Measurements from ENCODE around the gene TAF13. TPM values are rescaled to one million over a fixed set of nuclear protein-coding genes. Genes with fewer than 3 reads are reported as not detected.
A peak's percentile ranks its signal among the peaks of the same experiment; 100 is the strongest.

The TAF13 gene
- total RNA-seq (10 to 100 TPM; 40.7 to 71.2 TPM), polyA plus RNA-seq (100 to 1,000 TPM in 1 of 2 donors, 10 to 100 TPM in 1; 30.5 to 111 TPM)
- long read RNA-seq, donor 1, partial matches to known transcripts = 6 of 7 reads
- long read RNA-seq, donor 1, other reads (novel, unspliced or antisense) = 1 of 7 reads
- long read RNA-seq, donor 2, partial matches to known transcripts = 3 of 3 reads
- long read RNA-seq, donor 2, other reads (novel, unspliced or antisense) = 0 of 3 reads

GRCh38 chr1:109075531-109076490, at the start of gene TAF13:
TSS of gene TAF13 (minus strand) at chr1:109076003. CDS start at chr1:109075947, 56 bp downstream.
- H3K27ac ChIP-seq (ENCODE audit: low read depth in 1 of 2, low read length in 2 of 2) = peak within 1 kb of the TSS; percentile 30 to 99
- intact Hi-C loops (cut with DNase I) = loop anchor here in 1 of 2 donors (5.0 kb wide), 1 partner anchor 34 kb away; the partner anchor contains the start of gene WDR47
- peak; percentile 100 for ATAC-seq (ENCODE audit: low FRiP score)
- no peaks in the 10 kb centered on the region for H3K9me3 ChIP-seq (ENCODE audit: control insufficient read depth, low read length)
- WGBS, 2 donors = 5% methylated on average over 39 of the region's 39 CpGs
- H3K27me3 ChIP-seq (ENCODE audit: control insufficient read depth in 1 of 2, insufficient read depth in 2 of 2, low read length in 1 of 2) = no peaks in the 10 kb centered on the region
- peak; percentile 97 to 98 for DNase-seq
- H3K4me3 ChIP-seq (ENCODE audit: low read length in 2 of 2) = peak within 1 kb of the TSS; percentile 96 to 98
- H3K4me1 ChIP-seq (ENCODE audit: control insufficient read depth in 1 of 2, insufficient read depth in 2 of 2, low read length in 2 of 2) = no peaks in the 10 kb centered on the region
- no peaks in the 10 kb centered on the region for H3K36me3 ChIP-seq (ENCODE audit: control insufficient read depth in 1 of 2, insufficient read depth in 2 of 2, low read length in 1 of 2)

GRCh38 chr1:109120356-109120755, 44.6 kb upstream of the TAF13 start:
- H3K27me3 ChIP-seq (ENCODE audit: control insufficient read depth in 1 of 2, insufficient read depth in 2 of 2, low read length in 1 of 2) = no peaks in the 10 kb centered on the region
- no peak overlapping the region for H3K27ac ChIP-seq (ENCODE audit: low read depth in 1 of 2, low read length in 2 of 2)
- no peaks in the 10 kb centered on the region for H3K4me1 ChIP-seq (ENCODE audit: control insufficient read depth in 1 of 2, insufficient read depth in 2 of 2, low read length in 2 of 2)
- 91 to 94% methylated on average over 5 of the region's 5 CpGs for WGBS, 2 donors
- no peaks in the 10 kb centered on the region for H3K36me3 ChIP-seq (ENCODE audit: control insufficient read depth in 1 of 2, insufficient read depth in 2 of 2, low read length in 1 of 2)
- no peak for ATAC-seq (ENCODE audit: low FRiP score)
- intact Hi-C loops (cut with DNase I) = no loop called here
- no peak for DNase-seq
- H3K4me3 ChIP-seq (ENCODE audit: low read length in 2 of 2) = no peak overlapping the region
- no peaks in the 10 kb centered on the region for H3K9me3 ChIP-seq (ENCODE audit: control insufficient read depth, low read length)

- Histone ChIP-seq H3K27me3 (ENCODE audit: control insufficient read depth in 1 of 2, insufficient read depth in 2 of 2, low read length in 1 of 2) (no peaks in the 10 kb centered on the region), H3K27ac (ENCODE audit: low read depth in 1 of 2, low read length in 2 of 2) (no peak overlapping the region), H3K4me3 (ENCODE audit: low read length in 2 of 2) (no peak overlapping the region), H3K36me3 (ENCODE audit: control insufficient read depth in 1 of 2, insufficient read depth in 2 of 2, low read length in 1 of 2) (no peaks in the 10 kb centered on the region), H3K9me3 (ENCODE audit: control insufficient read depth, low read length) (no peaks in the 10 kb centered on the region), H3K4me1 (ENCODE audit: control insufficient read depth in 1 of 2, insufficient read depth in 2 of 2, low read length in 2 of 2) (no peaks in the 10 kb centered on the region)
- intact Hi-C loops (cut with DNase I) = loop anchor here in 1 of 2 donors (10.0 kb wide), 1 partner anchor 153 kb away; the partner anchor contains the start of gene CLCC1
- no peak for DNase-seq
- WGBS, 2 donors = 81 to 83% methylated on average over 3 of the region's 3 CpGs
- ATAC-seq (ENCODE audit: low FRiP score) = no peak
These were observed 42.3 kb upstream of the TAF13 start for GRCh38 chr1:109118089-109118488.

- ATAC-seq (ENCODE audit: low FRiP score) (no peak), DNase-seq (no peak)
- H3K27me3 ChIP-seq (ENCODE audit: control insufficient read depth in 1 of 2, insufficient read depth in 2 of 2, low read length in 1 of 2) = no peaks in the 10 kb centered on the region
- intact Hi-C loops (cut with DNase I) = loop anchor here in 1 of 2 donors (10.0 kb wide), 1 partner anchor 151 kb away; the partner anchor contains the start of gene CLCC1
- no peaks in the 10 kb centered on the region for H3K9me3 ChIP-seq (ENCODE audit: control insufficient read depth, low read length)
- H3K4me1 ChIP-seq (ENCODE audit: control insufficient read depth in 1 of 2, insufficient read depth in 2 of 2, low read length in 2 of 2) = no peaks in the 10 kb centered on the region
- 67 to 70% methylated on average over 1 of the region's 1 CpG for WGBS, 2 donors
- no peaks in the 10 kb centered on the region for H3K36me3 ChIP-seq (ENCODE audit: control insufficient read depth in 1 of 2, insufficient read depth in 2 of 2, low read length in 1 of 2)
- no peak overlapping the region for H3K4me3 ChIP-seq (ENCODE audit: low read length in 2 of 2)
- no peak overlapping the region for H3K27ac ChIP-seq (ENCODE audit: low read depth in 1 of 2, low read length in 2 of 2)
These were observed 40.5 kb upstream of the TAF13 start for GRCh38 chr1:109116286-109116685.

GRCh38 chr1:109115685-109116084, 39.9 kb upstream of the TAF13 start:
- intact Hi-C loops (cut with DNase I) = loop anchor here in 1 of 2 donors (10.0 kb wide), 1 partner anchor 151 kb away; the partner anchor contains the start of gene CLCC1
- 97 to 98% methylated on average over 2 of the region's 2 CpGs for WGBS, 2 donors
- H3K4me3 ChIP-seq (ENCODE audit: low read length in 2 of 2) = no peak overlapping the region
- no peak overlapping the region for H3K27ac ChIP-seq (ENCODE audit: low read depth in 1 of 2, low read length in 2 of 2)
- no peak for DNase-seq
- H3K27me3 ChIP-seq (ENCODE audit: control insufficient read depth in 1 of 2, insufficient read depth in 2 of 2, low read length in 1 of 2) = no peaks in the 10 kb centered on the region
- no peaks in the 10 kb centered on the region for H3K36me3 ChIP-seq (ENCODE audit: control insufficient read depth in 1 of 2, insufficient read depth in 2 of 2, low read length in 1 of 2)
- no peaks in the 10 kb centered on the region for H3K4me1 ChIP-seq (ENCODE audit: control insufficient read depth in 1 of 2, insufficient read depth in 2 of 2, low read length in 2 of 2)
- no peaks in the 10 kb centered on the region for H3K9me3 ChIP-seq (ENCODE audit: control insufficient read depth, low read length)
- ATAC-seq (ENCODE audit: low FRiP score) = no peak

GRCh38 chr1:109114342-109114674, 38.5 kb upstream of the TAF13 start:
- H3K27me3 ChIP-seq (ENCODE audit: control insufficient read depth in 1 of 2, insufficient read depth in 2 of 2, low read length in 1 of 2) = no peaks in the 10 kb centered on the region
- no peak for DNase-seq
- no peaks in the 10 kb centered on the region for H3K36me3 ChIP-seq (ENCODE audit: control insufficient read depth in 1 of 2, insufficient read depth in 2 of 2, low read length in 1 of 2)
- 12 to 15% methylated on average over 12 of the region's 12 CpGs for WGBS, 2 donors
- no peaks in the 10 kb centered on the region for H3K9me3 ChIP-seq (ENCODE audit: control insufficient read depth, low read length)
- H3K4me1 ChIP-seq (ENCODE audit: control insufficient read depth in 1 of 2, insufficient read depth in 2 of 2, low read length in 2 of 2) = no peaks in the 10 kb centered on the region
- H3K4me3 ChIP-seq (ENCODE audit: low read length in 2 of 2) = no peak overlapping the region
- intact Hi-C loops (cut with DNase I) = loop anchor here in 1 of 2 donors (5.0 to 10.0 kb wide), 2 partner anchors 98 to 150 kb away; partner anchors contain the start of genes CLCC1 and SARS1
- H3K27ac ChIP-seq (ENCODE audit: low read depth in 1 of 2, low read length in 2 of 2) = no peak overlapping the region
- ATAC-seq (ENCODE audit: low FRiP score) = no peak

GRCh38 chr1:109113590-109114341, 38.0 kb upstream of the TAF13 start, which contains the start of gene ELAPOR1:
TSS of gene ELAPOR1 (plus strand) at chr1:109114115. CDS start at chr1:109114184, 69 bp downstream.
- H3K27ac ChIP-seq (ENCODE audit: low read depth in 1 of 2, low read length in 2 of 2) = no peak within 1 kb of the TSS
- intact Hi-C loops (cut with DNase I) = loop anchor here in 1 of 2 donors (5.0 to 10.0 kb wide), 2 partner anchors 99 to 149 kb away; partner anchors contain the start of genes CLCC1 and SARS1
- H3K36me3 ChIP-seq (ENCODE audit: control insufficient read depth in 1 of 2, insufficient read depth in 2 of 2, low read length in 1 of 2) = no peaks in the 10 kb centered on the region
- DNase-seq = peak in 1 of 2 donors; percentile 66
- 1% methylated on average over 40 to 56 of the region's 56 CpGs for whole genome bisulfite sequencing, 2 donors
- no peaks in the 10 kb centered on the region for H3K4me1 ChIP-seq (ENCODE audit: control insufficient read depth in 1 of 2, insufficient read depth in 2 of 2, low read length in 2 of 2)
- peak; percentile 17 for ATAC-seq (ENCODE audit: low FRiP score)
- peak within 1 kb of the TSS in 1 of 2 donors; percentile 16 for H3K4me3 ChIP-seq (ENCODE audit: low read length in 2 of 2)
- no peaks in the 10 kb centered on the region for H3K27me3 ChIP-seq (ENCODE audit: control insufficient read depth in 1 of 2, insufficient read depth in 2 of 2, low read length in 1 of 2)
- H3K9me3 ChIP-seq (ENCODE audit: control insufficient read depth, low read length) = no peaks in the 10 kb centered on the region

Data from aorta (tissue), 5 donors.